ENCODE results near the gene SLC4A1. TPM values are rescaled to one million over a fixed set of nuclear protein-coding genes. Genes with fewer than 3 reads are reported as not detected.

SLC4A1 gene
- total and polyA plus RNA-seq, 2 experiments from 2014 or later, result not detected

DNA sequence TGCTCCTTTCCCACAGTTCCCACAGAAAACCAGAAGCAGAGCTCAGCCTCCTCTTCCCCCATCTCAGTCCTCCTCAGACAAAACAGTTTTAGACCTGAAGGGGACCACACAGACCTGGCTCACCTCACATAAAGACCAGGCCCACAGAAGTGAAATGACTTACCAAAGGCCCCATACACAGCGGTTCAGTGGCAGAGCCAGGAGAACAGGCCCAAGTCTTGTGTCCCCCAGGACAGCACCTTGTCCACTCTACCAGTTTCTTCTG, 53.8 kb downstream of the SLC4A1 start:
- peaks cover 9% of the 10 kb centered on the region for H3K4me1 ChIP-seq (ENCODE audit: low read depth)
- no peaks in the 10 kb centered on the region for H3K27me3 ChIP-seq
- H3K9me3 ChIP-seq (ENCODE audit: low read depth), result no peaks in the 10 kb centered on the region
- peaks cover 33% of the 10 kb centered on the region for H3K36me3 ChIP-seq
- TF ChIP-seq, protein P1, sequence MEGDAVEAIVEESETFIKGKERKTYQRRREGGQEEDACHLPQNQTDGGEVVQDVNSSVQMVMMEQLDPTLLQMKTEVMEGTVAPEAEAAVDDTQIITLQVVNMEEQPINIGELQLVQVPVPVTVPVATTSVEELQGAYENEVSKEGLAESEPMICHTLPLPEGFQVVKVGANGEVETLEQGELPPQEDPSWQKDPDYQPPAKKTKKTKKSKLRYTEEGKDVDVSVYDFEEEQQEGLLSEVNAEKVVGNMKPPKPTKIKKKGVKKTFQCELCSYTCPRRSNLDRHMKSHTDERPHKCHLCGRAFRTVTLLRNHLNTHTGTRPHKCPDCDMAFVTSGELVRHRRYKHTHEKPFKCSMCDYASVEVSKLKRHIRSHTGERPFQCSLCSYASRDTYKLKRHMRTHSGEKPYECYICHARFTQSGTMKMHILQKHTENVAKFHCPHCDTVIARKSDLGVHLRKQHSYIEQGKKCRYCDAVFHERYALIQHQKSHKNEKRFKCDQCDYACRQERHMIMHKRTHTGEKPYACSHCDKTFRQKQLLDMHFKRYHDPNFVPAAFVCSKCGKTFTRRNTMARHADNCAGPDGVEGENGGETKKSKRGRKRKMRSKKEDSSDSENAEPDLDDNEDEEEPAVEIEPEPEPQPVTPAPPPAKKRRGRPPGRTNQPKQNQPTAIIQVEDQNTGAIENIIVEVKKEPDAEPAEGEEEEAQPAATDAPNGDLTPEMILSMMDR (IDR thresholded peaks at IDR 0.05; ENCODE audit: low read depth, low read length), result no peak
- no peak for DNase-seq (ENCODE audit: low read depth in 1 of 2, low spot score in 1 of 2)
- H3K27ac ChIP-seq, result no peak overlapping the region
- no peak overlapping the region for H3K4me3 ChIP-seq

DNA sequence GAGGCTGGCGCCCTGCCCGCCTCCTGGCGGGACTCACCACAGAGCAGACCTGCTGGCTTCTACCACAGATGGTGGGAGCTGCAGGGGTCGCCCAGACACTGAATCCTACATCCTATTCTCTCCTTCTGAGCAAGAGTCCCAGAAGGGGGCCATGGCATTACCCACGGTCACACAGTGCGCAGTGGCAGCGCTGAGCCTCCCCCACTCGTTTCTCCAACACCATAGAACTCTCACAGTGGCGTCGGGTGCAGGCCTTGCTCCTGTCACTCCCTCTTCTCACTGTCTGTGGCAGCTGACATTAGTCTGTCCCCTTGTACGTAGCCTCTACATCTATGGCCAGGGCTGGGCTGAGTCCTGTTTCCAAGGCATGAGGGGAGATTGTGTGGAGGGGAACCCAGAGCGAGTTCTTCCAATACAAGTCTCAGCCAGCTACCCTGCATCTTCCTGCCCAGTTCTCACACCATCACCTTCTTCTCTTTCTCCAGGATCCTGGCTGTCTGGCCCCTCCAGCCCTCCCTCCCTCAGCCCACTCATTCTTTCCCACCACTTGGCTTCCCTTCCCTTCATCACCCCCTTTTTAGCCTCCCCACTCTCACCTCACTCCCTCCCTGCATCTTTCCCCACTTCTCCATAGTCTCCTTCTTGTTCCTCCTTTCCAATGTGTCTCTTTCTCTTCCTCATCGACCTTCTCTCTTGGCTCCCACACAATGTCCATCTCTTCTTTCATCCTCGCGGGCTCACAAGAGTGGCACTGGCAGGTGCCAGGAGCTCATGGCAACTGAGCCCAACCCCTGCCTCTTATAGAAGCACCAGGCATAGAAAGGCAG, 54.3 kb downstream of the SLC4A1 start:
- TF ChIP-seq, protein P1 (IDR thresholded peaks at IDR 0.05; ENCODE audit: low read depth, low read length), result no peak
- no peaks in the 10 kb centered on the region for H3K27me3 ChIP-seq
- peaks cover 9% of the 10 kb centered on the region for H3K4me1 ChIP-seq (ENCODE audit: low read depth)
- H3K4me3 ChIP-seq, result no peak overlapping the region
- no peaks in the 10 kb centered on the region for H3K9me3 ChIP-seq (ENCODE audit: low read depth)
- peaks cover 38% of the 10 kb centered on the region for H3K36me3 ChIP-seq
- H3K27ac ChIP-seq, result no peak overlapping the region
- no peak for DNase-seq (ENCODE audit: low read depth in 1 of 2, low spot score in 1 of 2)

DNA sequence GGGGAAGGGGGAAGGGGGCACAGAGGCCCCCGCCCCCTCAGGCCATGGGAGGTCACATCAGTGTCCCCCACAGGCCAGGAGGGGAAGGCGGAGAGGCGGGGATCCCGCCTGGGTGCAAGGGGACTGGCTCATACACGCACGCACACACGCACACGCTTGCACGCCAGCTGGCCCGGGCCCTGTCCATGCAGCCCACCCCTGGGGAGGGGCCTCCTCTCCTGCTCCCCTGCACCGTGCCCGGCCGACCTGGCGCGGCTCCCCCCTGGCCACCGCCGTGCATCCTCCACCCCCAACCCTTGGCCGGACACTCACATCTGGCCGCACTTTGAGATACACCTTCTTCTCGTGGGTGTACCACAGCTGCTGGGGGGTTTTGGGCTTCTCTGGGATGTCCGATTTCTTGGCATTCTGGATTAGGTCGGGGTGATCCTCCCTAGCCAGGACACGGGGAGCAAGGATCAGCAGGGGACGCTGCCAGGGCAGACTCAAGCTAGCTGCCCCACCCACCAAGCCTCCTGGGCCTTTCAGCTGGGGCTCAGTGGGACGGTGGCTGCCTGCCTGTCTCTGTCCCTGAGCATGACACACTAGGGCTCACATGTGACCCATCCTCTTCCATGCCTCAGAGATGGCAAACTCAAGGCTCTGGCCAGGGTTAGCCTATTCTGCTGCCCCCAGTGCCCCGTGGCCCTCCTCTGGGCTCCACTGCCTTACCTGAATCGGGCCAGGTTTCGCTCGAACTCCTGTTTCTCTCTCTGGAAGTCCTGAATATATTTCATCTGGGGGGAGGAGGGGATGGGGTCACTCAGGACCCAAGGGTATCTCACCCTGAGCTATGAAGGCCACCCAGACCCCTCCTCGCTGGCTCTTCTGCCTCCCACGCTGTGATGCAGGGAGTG, 55.2 kb downstream of the SLC4A1 start:
- Histone ChIP-seq H3K36me3 (peaks cover 43% of the 10 kb centered on the region), H3K27ac (no peak overlapping the region), H3K4me1 (ENCODE audit: low read depth) (peaks cover 6% of the 10 kb centered on the region), H3K9me3 (ENCODE audit: low read depth) (no peaks in the 10 kb centered on the region), H3K27me3 (no peaks in the 10 kb centered on the region), H3K4me3 (no peak overlapping the region)
- TF ChIP-seq, protein P1 (IDR thresholded peaks at IDR 0.05; ENCODE audit: low read depth, low read length), result no peak
- DNase-seq (ENCODE audit: low read depth in 1 of 2, low spot score in 1 of 2), result no peak

DNA sequence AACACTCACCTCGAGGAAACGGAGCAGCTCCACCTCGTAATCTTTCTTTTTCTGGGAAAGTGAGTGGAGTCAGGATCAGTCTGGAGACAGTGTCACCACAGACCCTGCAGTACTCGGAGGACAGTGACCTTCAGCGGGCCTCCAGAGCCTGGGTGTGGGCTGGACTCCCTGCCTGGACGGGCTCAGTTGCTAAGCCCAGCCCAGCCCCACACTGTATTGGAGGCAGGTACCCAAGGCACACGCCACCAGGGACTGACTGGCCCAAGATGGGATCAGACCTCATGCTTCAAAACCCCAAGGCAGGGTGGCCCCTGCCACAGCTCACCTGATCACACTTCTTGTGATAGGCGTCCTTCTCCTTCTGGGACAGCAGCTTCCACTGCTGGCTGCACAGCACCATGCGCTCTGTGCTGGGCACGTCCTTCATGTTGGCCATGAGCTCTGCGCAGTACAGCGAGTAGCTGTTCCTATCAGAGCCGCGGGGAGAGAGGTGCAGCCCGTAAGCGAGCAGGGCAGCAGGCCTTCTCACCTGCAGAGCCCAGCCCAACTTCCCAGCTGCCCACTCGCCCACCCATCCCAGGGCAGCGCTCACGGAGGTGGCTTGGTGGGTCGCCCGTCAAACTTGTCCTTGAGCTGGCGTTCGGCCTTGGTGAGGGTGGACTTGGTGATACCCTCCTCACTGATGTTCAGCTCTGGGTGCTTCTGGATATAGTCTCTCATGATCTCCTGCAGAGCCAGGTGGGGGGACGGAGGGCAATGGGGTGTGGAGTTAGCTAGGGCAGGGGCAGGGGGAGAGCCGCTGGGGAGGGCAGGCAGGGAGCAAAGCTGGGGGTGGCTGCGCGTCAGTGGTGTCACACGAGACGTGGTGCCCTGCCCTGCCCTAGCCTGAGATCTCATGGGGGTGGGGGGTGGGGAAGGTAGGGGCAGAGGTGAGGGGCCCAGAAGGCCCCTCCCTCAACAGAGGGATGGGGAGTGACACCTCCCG, 56.4 kb downstream of the SLC4A1 start:
- Histone ChIP-seq H3K4me1 (ENCODE audit: low read depth) (no peaks in the 10 kb centered on the region), H3K9me3 (ENCODE audit: low read depth) (no peaks in the 10 kb centered on the region), H3K27ac (no peak overlapping the region), H3K4me3 (no peak overlapping the region), H3K36me3 (peaks cover 44% of the 10 kb centered on the region), H3K27me3 (no peaks in the 10 kb centered on the region)
- no peak for DNase-seq (ENCODE audit: low read depth in 1 of 2, low spot score in 1 of 2)
- TF ChIP-seq, protein P1 (IDR thresholded peaks at IDR 0.05; ENCODE audit: low read depth, low read length), result no peak
